Measurements from ENCODE around the gene UNC93B1.
"Not testable (repeated sequence)": the region's sequence is repeated elsewhere in the genome, so short reads cannot be mapped to it uniquely, and the experiment has no call there.

UNC93B1 gene

DNA sequence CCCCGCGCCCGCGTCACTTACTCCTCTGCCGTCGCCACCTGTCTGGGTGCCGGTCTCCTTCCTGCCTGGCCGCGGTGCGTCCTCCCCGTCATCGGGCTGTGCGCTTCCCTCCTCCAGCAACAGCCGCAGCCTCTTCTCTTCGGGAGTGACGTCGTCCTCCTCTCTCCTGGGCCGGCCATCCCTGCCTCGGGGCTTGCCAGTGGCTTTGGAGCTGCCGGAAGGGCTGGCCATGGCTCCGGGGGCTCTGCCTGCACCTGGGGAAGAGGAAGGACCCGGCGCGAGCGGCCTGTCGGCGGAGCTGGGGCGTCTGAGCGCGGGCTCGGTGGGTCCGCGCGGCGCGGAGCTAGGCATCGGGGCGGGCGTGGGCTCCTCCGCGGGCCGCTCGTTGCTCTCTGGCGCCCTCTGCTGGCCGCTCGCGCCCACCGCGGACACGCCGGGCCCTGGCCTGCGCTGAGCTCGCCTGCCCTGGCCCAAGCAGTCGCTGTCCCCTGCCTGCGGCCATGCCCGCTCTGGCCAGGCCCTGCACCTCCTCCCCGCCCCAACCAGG, 48.4 kb downstream of the UNC93B1 start:
- H3K4me3 ChIP-seq (ENCODE audit: low read length), result peak overlapping the region; percentile 40
- not testable (repeated sequence) for H3K4me1 ChIP-seq (ENCODE audit: insufficient read depth, low read length); H3K36me3 ChIP-seq (ENCODE audit: insufficient read depth, low read length); H3K9me3 ChIP-seq (ENCODE audit: low read length); H3K27me3 ChIP-seq (ENCODE audit: insufficient read depth, low read length)
- H2AFZ ChIP-seq (ENCODE audit: low read depth, low read length), result peak overlapping the region; percentile 81

DNA sequence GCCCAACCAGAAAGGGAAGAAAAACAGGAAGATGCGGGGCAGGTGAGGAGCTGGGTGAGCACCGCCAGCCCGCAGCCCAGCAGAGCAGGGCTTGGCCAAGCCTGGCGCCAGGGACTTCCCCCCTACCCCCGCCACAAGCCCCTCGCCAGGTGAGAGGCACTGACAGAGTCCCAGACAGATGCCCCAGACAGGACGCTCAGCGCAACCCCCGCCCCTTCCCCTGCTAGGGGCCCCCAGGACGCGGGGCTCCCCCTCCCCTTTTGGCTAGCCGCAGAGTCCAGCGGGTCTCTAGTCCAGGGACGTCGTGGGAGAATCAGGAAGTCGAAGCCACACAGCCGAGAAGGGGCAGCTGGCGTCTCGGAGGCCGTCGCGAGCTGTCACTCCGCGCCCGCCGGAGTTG, 48.9 kb downstream of the UNC93B1 start:
- H3K36me3 ChIP-seq (ENCODE audit: insufficient read depth, low read length); H3K9me3 ChIP-seq (ENCODE audit: low read length); H3K27me3 ChIP-seq (ENCODE audit: insufficient read depth, low read length); H3K4me3 ChIP-seq (ENCODE audit: low read length); H2AFZ ChIP-seq (ENCODE audit: low read depth, low read length); H3K4me1 ChIP-seq (ENCODE audit: insufficient read depth, low read length): not testable (repeated sequence)

DNA sequence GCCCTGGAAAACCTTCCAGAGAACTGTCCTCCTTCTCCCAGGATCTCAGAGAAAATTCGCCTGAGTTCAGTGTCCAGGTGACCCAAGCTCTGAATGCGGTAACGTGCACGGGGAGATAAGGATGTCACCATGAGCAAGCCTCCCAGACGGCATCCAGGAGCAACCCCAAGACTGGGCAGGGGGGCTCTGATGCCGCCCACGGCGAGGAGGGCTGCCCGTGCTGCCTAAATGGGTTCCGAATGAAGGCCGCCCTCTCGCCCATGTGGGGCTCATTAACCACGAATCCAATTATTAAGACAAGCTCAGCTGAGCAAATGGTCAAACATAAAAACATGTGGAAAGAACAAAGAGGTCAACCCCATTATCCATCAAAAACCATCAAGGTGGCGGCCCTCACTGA, 49.6 kb downstream of the UNC93B1 start:
- not testable (repeated sequence) for H2AFZ ChIP-seq (ENCODE audit: low read depth, low read length); H3K36me3 ChIP-seq (ENCODE audit: insufficient read depth, low read length); H3K27me3 ChIP-seq (ENCODE audit: insufficient read depth, low read length); H3K9me3 ChIP-seq (ENCODE audit: low read length); H3K4me1 ChIP-seq (ENCODE audit: insufficient read depth, low read length); H3K4me3 ChIP-seq (ENCODE audit: low read length)

DNA sequence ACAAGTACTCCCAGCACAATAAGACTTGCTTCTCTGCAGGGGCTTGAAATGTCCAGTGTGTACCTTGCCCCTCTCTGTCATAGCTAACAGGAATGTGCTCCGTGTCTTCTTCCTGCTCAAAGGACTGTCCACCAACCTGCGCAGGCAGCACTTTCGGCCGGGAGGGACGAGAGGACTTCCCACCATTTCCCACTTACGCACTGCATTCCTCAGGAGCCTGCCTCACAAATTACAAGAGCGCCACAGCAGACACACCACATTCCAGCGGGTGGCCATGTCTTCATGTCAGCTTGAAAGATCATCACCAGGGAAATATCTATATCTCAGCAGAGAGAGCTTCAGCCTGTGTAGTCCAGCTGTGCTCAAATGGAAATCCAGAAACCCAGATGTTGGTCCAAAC, 53.2 kb downstream of the UNC93B1 start:
- not testable (repeated sequence) for H3K27me3 ChIP-seq (ENCODE audit: insufficient read depth, low read length); H2AFZ ChIP-seq (ENCODE audit: low read depth, low read length); H3K9me3 ChIP-seq (ENCODE audit: low read length); H3K4me1 ChIP-seq (ENCODE audit: insufficient read depth, low read length); H3K4me3 ChIP-seq (ENCODE audit: low read length); H3K36me3 ChIP-seq (ENCODE audit: insufficient read depth, low read length)

DNA sequence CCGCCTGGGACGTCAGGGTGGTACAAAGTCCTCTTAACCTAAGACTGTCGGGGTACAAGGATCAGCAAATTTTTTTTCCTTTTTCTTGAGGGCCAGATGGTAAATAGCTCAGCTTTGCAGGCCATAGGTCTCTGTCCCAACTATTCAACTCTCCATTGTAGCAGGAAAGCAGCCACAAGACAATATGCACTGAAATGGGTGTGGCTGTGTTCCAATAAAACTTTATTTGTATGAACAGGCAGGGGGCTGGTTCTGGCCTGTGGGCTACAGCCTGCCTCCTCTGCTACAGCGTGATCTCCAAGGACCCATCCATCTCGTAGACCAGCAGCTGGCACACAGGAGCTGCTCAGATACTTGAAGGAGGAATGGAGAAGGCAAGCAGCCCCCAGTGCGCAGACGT, 56.1 kb downstream of the UNC93B1 start:
- not testable (repeated sequence) for H3K4me3 ChIP-seq (ENCODE audit: low read length); H3K9me3 ChIP-seq (ENCODE audit: low read length); H2AFZ ChIP-seq (ENCODE audit: low read depth, low read length); H3K4me1 ChIP-seq (ENCODE audit: insufficient read depth, low read length); H3K27me3 ChIP-seq (ENCODE audit: insufficient read depth, low read length); H3K36me3 ChIP-seq (ENCODE audit: insufficient read depth, low read length)

DNA sequence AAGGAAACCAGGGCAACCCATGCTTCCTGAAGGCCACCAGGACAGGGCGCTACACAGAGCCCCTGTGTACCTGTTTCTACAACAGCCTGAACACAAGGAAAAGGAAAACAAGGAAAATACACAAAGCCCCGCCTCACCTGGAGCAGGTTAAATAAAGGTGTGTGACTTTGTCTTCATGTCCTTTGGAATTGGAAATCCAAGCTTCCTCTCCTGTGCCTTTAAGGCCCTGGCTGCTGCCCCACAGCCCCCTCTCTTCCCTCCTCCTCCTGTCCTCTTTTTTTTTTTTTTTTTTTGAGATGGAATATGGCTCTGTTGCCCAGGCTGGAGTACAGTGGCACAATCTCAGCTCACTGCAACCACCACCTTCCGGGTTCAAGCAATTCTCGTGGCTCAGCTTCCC, 57.5 kb downstream of the UNC93B1 start:
- H3K27me3 ChIP-seq (ENCODE audit: insufficient read depth, low read length); H3K9me3 ChIP-seq (ENCODE audit: low read length); H3K4me3 ChIP-seq (ENCODE audit: low read length); H3K4me1 ChIP-seq (ENCODE audit: insufficient read depth, low read length); H2AFZ ChIP-seq (ENCODE audit: low read depth, low read length); H3K36me3 ChIP-seq (ENCODE audit: insufficient read depth, low read length): not testable (repeated sequence)

DNA sequence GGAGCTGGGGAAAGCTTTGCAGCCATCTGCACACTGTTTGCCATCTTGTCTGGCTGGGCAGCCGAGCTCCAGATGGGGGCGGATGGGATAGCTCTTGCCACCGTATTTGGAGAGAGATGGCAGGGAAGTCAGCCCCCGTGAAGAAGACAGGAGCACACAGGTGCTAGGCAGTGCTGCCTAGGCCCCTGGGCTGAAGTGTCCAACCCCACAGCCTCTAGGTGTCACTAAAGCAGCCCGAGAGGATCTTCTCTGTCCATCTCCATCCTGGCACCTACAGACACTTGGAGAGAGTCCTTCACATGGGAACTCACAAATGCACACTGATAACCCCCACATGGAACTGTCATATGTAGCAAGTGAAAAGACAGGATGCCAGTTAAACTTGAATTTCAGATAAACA, 60.5 kb downstream of the UNC93B1 start:
- H3K36me3 ChIP-seq (ENCODE audit: insufficient read depth, low read length); H2AFZ ChIP-seq (ENCODE audit: low read depth, low read length); H3K27me3 ChIP-seq (ENCODE audit: insufficient read depth, low read length); H3K4me3 ChIP-seq (ENCODE audit: low read length); H3K9me3 ChIP-seq (ENCODE audit: low read length); H3K4me1 ChIP-seq (ENCODE audit: insufficient read depth, low read length): not testable (repeated sequence)

Data from neuron (in vitro differentiated cells).